GM23338 (cell line): ENCODE data around the gene MYCBP2. TPM values are rescaled to one million over a fixed set of nuclear protein-coding genes. Genes with fewer than 3 reads are reported as not detected.

Experiments used
- ATAC-seq: fragments of 200-7000 bp; cut with Tn5 transposase; 3 replicates; pipeline ENCODE4 v1.9.1; 2020
- DNase-seq: peaks from one replicate; pipeline ENCODE4 v3.0.0-alpha.2; 2015; ENCODE audit warnings: low spot score
- H2AFZ ChIP-seq: fragments of 200-600 bp; sonication (generic); 2 replicates; pipeline ENCODE4 v1.8.0; 2016; ENCODE audit warnings: antibody characterized with exemption, mild to moderate bottlenecking, moderate library complexity
- H3F3A ChIP-seq: fragments of 200-600 bp; sonication (generic); replicated peaks from 2 replicates; pipeline ENCODE4 v1.8.0; 2017; ENCODE audit warnings: antibody characterized with exemption, mixed run types, low read depth
- H3K27ac ChIP-seq: fragments of 200-600 bp; sonication (generic); 2 replicates; pipeline ENCODE4 v1.6.1; 2016; ENCODE audit warnings: low read depth
- H3K27me3 ChIP-seq: fragments of 200-600 bp; sonication (generic); 2 replicates; pipeline ENCODE4 v1.8.0; 2016; ENCODE audit warnings: mild to moderate bottlenecking, mixed run types, moderate library complexity; ENCODE audit not compliant: insufficient read depth
- H3K36me3 ChIP-seq: fragments of 200-600 bp; sonication (generic); 2 replicates; pipeline ENCODE4 v1.8.0; 2016; ENCODE audit warnings: mild to moderate bottlenecking; ENCODE audit not compliant: insufficient read depth
- H3K4me1 ChIP-seq: fragments of 200-600 bp; sonication (generic); 2 replicates; pipeline ENCODE4 v1.8.0; 2016; ENCODE audit warnings: mild to moderate bottlenecking, moderate library complexity; ENCODE audit not compliant: insufficient read depth
- H3K4me2 ChIP-seq: fragments of 200-600 bp; sonication (generic); 2 replicates; pipeline ENCODE4 v1.7.1; 2017; ENCODE audit warnings: mixed run types
- H3K4me3 ChIP-seq: fragments of 200-600 bp; sonication (generic); 2 replicates; pipeline ENCODE4 v1.6.1; 2016; ENCODE audit warnings: mixed run types
- H3K79me2 ChIP-seq: fragments of 200-600 bp; sonication (generic); replicated peaks from 2 replicates; pipeline ENCODE4 v1.8.0; 2017; ENCODE audit warnings: mild to moderate bottlenecking; ENCODE audit not compliant: insufficient read depth
- H3K9me2 ChIP-seq: fragments of 200-600 bp; sonication (generic); 2 replicates; pipeline ENCODE4 v1.8.0; 2017; ENCODE audit not compliant: insufficient read depth
- H4K20me1 ChIP-seq: fragments of 200-600 bp; sonication (generic); replicated peaks from 2 replicates; pipeline ENCODE4 v1.8.0; 2017; ENCODE audit warnings: mild to moderate bottlenecking; ENCODE audit not compliant: insufficient read depth
- H3K27ac Mint-ChIP-seq: 2 replicates; pipeline ENCODE4 v1.8.0; 2020; ENCODE audit warnings: inconsistent platforms, mild to moderate bottlenecking, moderate library complexity, mixed read lengths
- H3K27me3 Mint-ChIP-seq: 3 replicates; pipeline ENCODE4 v1.8.0; 2022; ENCODE audit warnings: low read depth, mild to moderate bottlenecking, moderate library complexity, mixed read lengths, inconsistent platforms; ENCODE audit not compliant: insufficient read depth, poor library complexity
- H3K36me3 Mint-ChIP-seq: 3 replicates; pipeline ENCODE4 v1.8.0; 2021; ENCODE audit warnings: low read depth, mild to moderate bottlenecking, inconsistent platforms, moderate library complexity, mixed read lengths
- H3K4me1 Mint-ChIP-seq: 3 replicates; pipeline ENCODE4 v1.8.0; 2020; ENCODE audit warnings: mild to moderate bottlenecking, inconsistent platforms, mixed read lengths
- H3K4me3 Mint-ChIP-seq: 3 replicates; pipeline ENCODE4 v1.8.0; 2021; ENCODE audit warnings: moderate library complexity, mild to moderate bottlenecking, inconsistent platforms, mixed read lengths
- H3K9me3 Mint-ChIP-seq: 3 replicates; pipeline ENCODE4 v1.8.0; 2020; ENCODE audit warnings: moderate library complexity, mild to moderate bottlenecking, inconsistent platforms, mixed read lengths
- CREB1 ChIP-seq: fragments of 250-450 bp; sonication (Bioruptor Pico); IDR thresholded peaks from 2 replicates; pipeline ENCODE4 v1.5.0; 2020; ENCODE audit warnings: low read depth, mild to moderate bottlenecking, moderate library complexity
- CTCF ChIP-seq, 2 experiments: fragments of 200-600 bp in 1 of 2; sonication (generic) in 1 of 2; conservative IDR thresholded peaks; 2 replicates each; pipeline versions ENCODE4 v1.5.1 to v1.6.1; 2016 to 2017; ENCODE audit warnings: antibody characterized with exemption in 2 of 2, low read depth in 2 of 2, mild to moderate bottlenecking in 2 of 2, moderate library complexity in 1 of 2
- ETS1 ChIP-seq: IDR thresholded peaks from 2 replicates; pipeline ENCODE4 v1.6.1; 2016; ENCODE audit warnings: antibody characterized with exemption
- EZH2 ChIP-seq: fragments of 200-600 bp; sonication (generic); IDR thresholded peaks from one replicate; pipeline ENCODE4 v1.8.0; 2017; ENCODE audit warnings: antibody characterized with exemption, mild to moderate bottlenecking, low read depth; ENCODE audit not compliant: unreplicated experiment
- EZH2phosphoT487 ChIP-seq: fragments of 200-600 bp; sonication (generic); IDR thresholded peaks from one replicate; pipeline ENCODE4 v1.8.1; 2018; ENCODE audit warnings: antibody characterized with exemption; ENCODE audit not compliant: unreplicated experiment
- JUNB ChIP-seq: IDR thresholded peaks from one replicate; pipeline ENCODE4 v1.6.1; 2016; ENCODE audit warnings: antibody characterized with exemption; ENCODE audit not compliant: unreplicated experiment
- NANOG ChIP-seq: IDR thresholded peaks from 2 replicates; pipeline ENCODE4 v1.6.1; 2016; ENCODE audit warnings: antibody characterized with exemption, borderline replicate concordance
- POLR2AphosphoS5 ChIP-seq: IDR thresholded peaks from 2 replicates; pipeline ENCODE4 v1.6.1; 2016; ENCODE audit warnings: antibody characterized with exemption, low read depth
- REST ChIP-seq: IDR thresholded peaks from one replicate; pipeline ENCODE4 v1.6.1; 2018; ENCODE audit warnings: antibody characterized with exemption; ENCODE audit not compliant: unreplicated experiment
- STAT1 ChIP-seq: IDR thresholded peaks from one replicate; pipeline ENCODE4 v1.6.1; 2016; ENCODE audit warnings: antibody characterized with exemption; ENCODE audit not compliant: unreplicated experiment
- ZNF114 ChIP-seq: fragments of 250-450 bp; sonication (Bioruptor Pico); IDR thresholded peaks from 2 replicates; pipeline ENCODE4 v1.5.0; 2020; ENCODE audit warnings: mild to moderate bottlenecking, moderate library complexity
- ZNF331 ChIP-seq: fragments of 250-450 bp; sonication (Bioruptor Pico); IDR thresholded peaks from 2 replicates; pipeline ENCODE4 v1.5.0; 2020; ENCODE audit warnings: low read depth, mild to moderate bottlenecking, moderate library complexity
- ZNF462 ChIP-seq: fragments of 250-450 bp; sonication (Bioruptor Pico); IDR thresholded peaks from 2 replicates; pipeline ENCODE4 v1.5.0; 2020; ENCODE audit warnings: mild to moderate bottlenecking, moderate library complexity
- polyA plus RNA-seq: library from polyadenylated mRNA; unstranded; fragments of >200 nt; fragmentation: Nextera tagmentation; extraction: Ambion mirVana; gene quantifications from 2 replicates; pipeline ENCODE4 v1.2.1, GENCODE V29; 2016
- total RNA-seq: library from RNA; depleted of rRNA; stranded (reverse); fragments of >200 nt; shearing (Covaris generic); gene quantifications from 2 replicates; pipeline ENCODE4 v1.2.3, GENCODE V29; 2014

The MYCBP2 gene
- total and polyA plus RNA-seq, 2 experiments from 2014 or later, result 54.6 to 77.2 TPM

- Histone ChIP-seq H3K4me1 (no peaks in the 10 kb centered on the region), H2AFZ (no peak overlapping the region), H4K20me1 (no peaks in the 10 kb centered on the region), H3K79me2 (no peaks in the 10 kb centered on the region), H3K27ac (no peak overlapping the region), H3K27me3 (no peaks in the 10 kb centered on the region), H3F3A (no peaks in the 10 kb centered on the region), H3K4me2 (no peak overlapping the region), H3K36me3 (peaks cover 4% of the 10 kb centered on the region; the same call in 1 of the 2 replicates), H3K9me2 (no peaks in the 10 kb centered on the region), H3K4me3 (no peak overlapping the region)
- Mint-ChIP-seq H3K4me3 (no peak overlapping the region), H3K36me3 (no peaks in the 10 kb centered on the region; the same call in 2 of the 3 replicates), H3K27me3 (no peaks in the 10 kb centered on the region), H3K9me3 (no peaks in the 10 kb centered on the region), H3K4me1 (no peaks in the 10 kb centered on the region), H3K27ac (no peak overlapping the region)
- ATAC-seq (no peak), DNase-seq (no peak)
- TF ChIP-seq JUNB (no peak), REST (no peak), ZNF114 (no peak), CREB1 (CRISPR knock-in tag) (no peak), ZNF331 (CRISPR knock-in tag) (no peak), EZH2 (no peak), STAT1 (no peak), ETS1 (no peak), EZH2phosphoT487 (no peak), POLR2AphosphoS5 (no peak), ZNF462 (CRISPR knock-in tag) (no peak), CTCF (conservative IDR thresholded peaks at IDR 0.05; ENCODE audit: low read depth in 2 of 2) (no peak), NANOG (no peak)
These were observed 61.6 kb downstream of the MYCBP2 start for GRCh38 chr13:77265336-77265735.
